GM18951 (cell line): Measurements from ENCODE around the gene DNAH9.

Source experiments
- POLR2A ChIP-seq: IDR thresholded peaks from 4 replicates; pipeline ENCODE4 v1.6.1; 2011; ENCODE audit warnings: mild to moderate bottlenecking; ENCODE audit not compliant: insufficient read length, insufficient read depth; ENCODE audit errors: extremely low read depth
- in situ Hi-C: fragments of 300-500 bp; cut with MboI; formaldehyde crosslinking; loops from one replicate; pipeline ENCODE4 v1.12.0; 2022; ENCODE audit warnings: low sequenced_read_pairs, mixed read lengths, inconsistent platforms; ENCODE audit not compliant: unreplicated experiment

The DNAH9 gene

GRCh38 chr17:11874756-11875155 is 276.5 kb downstream of the DNAH9 start:
- TF ChIP-seq POLR2A: no peak
- in situ Hi-C loops: no loop called here

GRCh38 chr17:11880714-11881113 is 282.4 kb downstream of the DNAH9 start:
- in situ Hi-C loops: no loop called here
- TF ChIP-seq POLR2A: no peak

GRCh38 chr17:11882716-11883115 is 284.4 kb downstream of the DNAH9 start:
- in situ Hi-C loops: no loop called here
- TF ChIP-seq POLR2A: no peak

DNA sequence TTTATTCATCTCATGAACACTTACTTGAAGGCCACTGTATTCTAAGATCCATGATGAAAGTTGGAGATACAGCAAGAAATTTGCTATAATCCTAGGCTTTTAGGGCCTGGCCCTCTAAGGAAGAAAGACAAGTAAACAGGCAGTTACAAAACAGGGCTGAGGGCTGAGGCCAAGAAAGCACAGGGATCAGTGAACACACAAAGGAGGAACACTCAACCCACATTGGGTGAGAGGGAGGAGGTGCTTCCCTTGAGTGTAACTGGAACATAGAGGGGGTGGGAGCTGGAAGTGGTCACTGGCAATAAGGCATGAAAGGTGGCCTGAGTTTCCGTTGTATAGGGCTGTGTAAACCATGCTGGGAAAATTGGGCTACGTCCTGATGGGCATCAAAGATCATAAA is 286.8 kb downstream of the DNAH9 start:
- no peak for TF ChIP-seq POLR2A
- in situ Hi-C loops: no loop called here

DNA sequence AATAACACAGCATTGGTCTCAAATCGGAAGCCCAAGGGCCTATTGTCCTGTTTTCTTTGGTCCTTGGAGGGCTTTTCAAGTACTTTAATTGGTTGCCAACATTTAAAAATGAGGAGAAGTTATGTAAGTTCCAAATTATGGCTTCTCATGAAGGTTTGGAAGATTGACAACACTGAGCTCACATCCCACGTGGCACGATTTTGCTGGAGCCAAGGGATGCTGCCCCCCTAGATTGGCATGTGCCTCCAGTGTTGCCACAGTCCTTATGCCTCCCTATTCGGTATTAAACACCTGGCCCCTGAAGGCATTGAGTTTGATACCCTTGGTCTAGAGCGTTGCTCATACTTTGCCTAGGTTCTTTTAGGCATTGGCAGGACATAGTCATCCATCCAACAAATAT is 291.0 kb downstream of the DNAH9 start:
- in situ Hi-C loops: no loop called here
- no peak for TF ChIP-seq POLR2A

GRCh38 chr17:11893862-11894261 is 295.6 kb downstream of the DNAH9 start:
- TF ChIP-seq POLR2A: no peak
- in situ Hi-C loops: no loop called here

GRCh38 chr17:11896199-11896598 is 297.9 kb downstream of the DNAH9 start:
- in situ Hi-C loops: no loop called here

DNA sequence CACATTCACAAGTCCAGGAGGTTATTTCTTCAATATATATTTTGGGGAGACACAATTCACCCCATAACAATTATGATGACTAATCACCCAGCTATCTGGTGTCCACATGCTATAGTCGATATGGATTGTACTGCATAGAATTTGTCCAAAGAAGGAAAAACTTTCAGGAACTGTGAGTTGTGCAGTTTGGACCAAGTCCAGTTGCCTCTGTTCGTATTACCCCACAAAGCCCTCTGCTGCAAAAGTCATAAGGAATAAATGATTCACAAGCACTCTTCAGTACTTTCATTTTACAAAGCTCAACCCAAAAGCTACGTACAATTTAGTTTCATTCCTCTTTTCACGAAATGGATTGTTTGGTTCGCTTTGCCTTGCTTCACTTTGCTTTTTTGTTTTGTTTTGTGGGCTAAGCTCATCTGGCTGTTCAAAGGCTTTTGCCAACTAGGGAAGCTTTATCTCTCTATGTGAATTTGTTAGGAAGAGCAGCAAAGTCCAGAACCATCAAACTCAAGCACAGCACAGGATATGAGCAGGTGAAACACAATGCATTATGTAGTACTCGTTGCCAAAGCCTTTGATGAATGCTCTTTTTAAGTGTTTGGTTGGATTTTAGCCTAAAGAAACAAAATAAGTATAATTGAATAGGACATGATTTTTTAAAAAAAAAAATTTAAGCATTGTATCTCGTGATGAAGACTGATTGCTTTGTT is 300.4 kb downstream of the DNAH9 start:
- in situ Hi-C loops: no loop called here
- no peak for TF ChIP-seq POLR2A

More at GRCh38 chr17:11896199-11896598, 297.9 kb downstream of the DNAH9 start:
- no peak for TF ChIP-seq POLR2A

DNA sequence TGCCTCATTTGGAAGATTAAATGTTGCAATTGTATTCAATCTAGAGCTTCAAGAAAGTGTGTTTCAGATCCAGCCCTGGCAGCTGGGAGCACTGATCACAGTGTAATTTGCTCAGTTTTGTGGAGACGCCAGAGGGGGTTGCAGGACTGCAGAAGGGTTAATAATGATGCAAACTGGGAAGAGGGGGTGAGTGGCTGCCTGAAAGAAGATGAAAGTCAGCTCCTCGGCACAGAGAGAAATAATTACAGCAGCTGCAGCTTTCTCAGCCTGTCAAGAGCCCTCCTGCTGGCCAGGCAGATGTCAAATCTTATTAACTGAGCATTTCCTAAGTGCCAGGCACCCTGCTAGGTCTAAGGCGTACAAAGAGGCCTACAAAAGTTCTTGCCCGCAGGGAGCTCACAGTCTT is 301.3 kb downstream of the DNAH9 start:
- in situ Hi-C loops: no loop called here
- no peak for TF ChIP-seq POLR2A

DNA sequence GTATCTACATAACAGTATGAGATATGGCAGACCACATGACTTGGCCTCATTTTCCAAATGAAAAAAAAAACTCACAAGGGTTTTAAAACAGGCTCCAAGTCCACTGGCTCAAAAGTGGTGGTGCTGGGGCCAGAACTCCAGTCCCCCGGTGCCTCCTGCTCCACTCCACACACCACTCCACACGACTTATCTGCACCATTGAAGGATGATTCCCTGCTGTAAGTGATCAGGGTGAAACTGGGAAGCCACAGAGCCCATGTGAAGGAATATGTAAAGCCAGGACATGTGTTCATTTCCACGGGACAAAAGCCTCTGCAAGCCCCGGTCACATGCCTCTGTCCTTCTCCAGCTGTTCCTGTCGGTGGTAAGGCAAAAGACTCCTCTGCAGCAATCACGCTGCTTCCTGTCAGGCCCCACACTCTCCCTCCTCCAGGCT is 301.8 kb downstream of the DNAH9 start:
- in situ Hi-C loops: loop anchor here (25.0 kb wide), 1 partner anchor 1013 kb away; no protein-coding TSS in a partner anchor
- TF ChIP-seq POLR2A: no peak

DNA sequence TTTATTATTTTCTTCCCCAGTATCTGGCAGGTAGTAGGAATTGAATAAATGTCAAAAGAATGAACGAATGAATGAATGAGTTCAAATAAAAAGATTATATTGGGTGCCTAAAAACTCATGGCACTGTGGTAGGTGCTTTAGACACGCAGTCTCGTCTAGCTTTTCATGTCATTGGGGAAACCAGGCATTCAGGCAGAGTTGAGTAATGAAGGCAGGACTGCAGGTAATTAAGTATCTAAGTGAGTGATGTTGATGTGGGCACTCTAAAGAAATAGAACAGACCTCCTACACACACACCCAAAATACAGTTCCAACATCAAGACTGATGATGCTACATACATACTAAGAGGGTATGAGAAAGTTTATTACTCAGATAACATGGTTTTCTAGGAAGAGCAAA is 302.4 kb downstream of the DNAH9 start:
- no peak for TF ChIP-seq POLR2A
- in situ Hi-C loops: loop anchor here (25.0 kb wide), 1 partner anchor 1013 kb away; no protein-coding TSS in a partner anchor

- no peak for TF ChIP-seq POLR2A
- in situ Hi-C loops: loop anchor here (25.0 kb wide), 1 partner anchor 1015 kb away; no protein-coding TSS in a partner anchor
These were observed 303.7 kb downstream of the DNAH9 start for GRCh38 chr17:11901931-11902330.

GRCh38 chr17:11908711-11909146 is 310.5 kb downstream of the DNAH9 start:
- in situ Hi-C loops: loop anchor here (25.0 kb wide), 1 partner anchor 1021 kb away; no protein-coding TSS in a partner anchor

DNA sequence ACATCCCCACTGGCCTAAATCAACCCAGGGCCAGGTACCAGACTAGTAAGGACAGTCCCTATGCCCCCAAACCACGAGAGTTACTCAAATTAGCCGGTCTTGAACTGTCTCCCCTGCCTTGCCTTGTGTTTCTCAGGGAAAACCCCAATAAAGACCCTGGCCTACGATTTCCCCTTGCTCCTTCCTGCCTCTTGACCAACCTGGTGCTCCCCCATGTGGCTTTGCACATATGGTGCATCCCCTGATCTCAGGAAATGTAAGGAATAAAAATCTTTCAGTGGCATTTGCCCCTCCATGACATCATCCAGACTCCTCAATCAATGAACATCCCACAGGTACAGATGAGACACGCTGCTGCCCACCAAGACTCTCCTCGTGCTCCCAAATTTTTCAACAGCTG is 311.1 kb downstream of the DNAH9 start:
- in situ Hi-C loops: loop anchor here (25.0 kb wide), 1 partner anchor 1022 kb away; no protein-coding TSS in a partner anchor
- TF ChIP-seq POLR2A: no peak

More at GRCh38 chr17:11908711-11909146, 310.5 kb downstream of the DNAH9 start:
- no peak for TF ChIP-seq POLR2A
